ENCODE data around the gene SPATA2.

SPATA2 gene

GRCh38 chr20:49853640-49854039, 61.7 kb downstream of the SPATA2 start:
- no peak for DNase-seq
